HL-60 (cell line): ENCODE results near the gene ESYT2.

Experiments
- DNase-seq, 2 experiments: peaks; one replicate each; pipeline ENCODE4 v3.0.0-alpha.2; 2010 to 2020; ENCODE audit warnings: low read depth in 1 of 2, low spot score in 1 of 2
- H3K27ac ChIP-seq: fragments of 250-450 bp; sonication (Bioruptor Pico); replicated peaks from 2 replicates; pipeline ENCODE4 v1.5.1; 2020; ENCODE audit warnings: mild to moderate bottlenecking, moderate library complexity
- H3K27me3 ChIP-seq: fragments of 250-450 bp; sonication (Bioruptor Pico); 2 replicates; pipeline ENCODE4 v1.5.1; 2021; ENCODE audit warnings: mild to moderate bottlenecking, moderate library complexity; ENCODE audit not compliant: insufficient read depth, poor library complexity, severe bottlenecking
- H3K4me3 ChIP-seq: replicated peaks from 2 replicates; pipeline ENCODE4 v1.5.1; 2011; ENCODE audit warnings: mild to moderate bottlenecking, control low read depth, low read length; ENCODE audit not compliant: insufficient read depth
- CTCF ChIP-seq: IDR thresholded peaks from one replicate; pipeline ENCODE4 v1.5.1; 2011; ENCODE audit warnings: low read length, control low read depth, inconsistent platforms; ENCODE audit not compliant: insufficient read depth
- GABPA ChIP-seq: IDR thresholded peaks from 2 replicates; pipeline ENCODE4 v1.6.1; 2012; ENCODE audit warnings: low read depth
- POLR2AphosphoS5 ChIP-seq: IDR thresholded peaks from 2 replicates; pipeline ENCODE4 v1.6.1; 2012; ENCODE audit warnings: low read depth
- REST ChIP-seq: IDR thresholded peaks from 2 replicates; pipeline ENCODE4 v1.6.1; 2012; ENCODE audit warnings: low read depth; ENCODE audit not compliant: insufficient replicate concordance
- SPI1 ChIP-seq: IDR thresholded peaks from 2 replicates; pipeline ENCODE4 v1.6.1; 2012; ENCODE audit warnings: low read depth, mild to moderate bottlenecking, borderline replicate concordance

ESYT2 gene

GRCh38 chr7:158737064-158737695, 92.1 kb downstream of the ESYT2 start:
- DNase-seq, result no peak
- Histone ChIP-seq H3K27me3 (no peaks in the 10 kb centered on the region), H3K4me3 (no peak overlapping the region), H3K27ac (no peak overlapping the region)
- TF ChIP-seq SPI1, result no peak
- no peak for TF ChIP-seq REST
- TF ChIP-seq POLR2AphosphoS5, result no peak
- no peak for TF ChIP-seq CTCF
- no peak for TF ChIP-seq GABPA

- TF ChIP-seq GABPA (no peak), CTCF (no peak), SPI1 (no peak), POLR2AphosphoS5 (no peak), REST (no peak)
- DNase-seq, result no peak
- Histone ChIP-seq H3K27me3 (no peaks in the 10 kb centered on the region), H3K27ac (no peak overlapping the region), H3K4me3 (no peak overlapping the region)
Measured at GRCh38 chr7:158735935-158736334, 93.4 kb downstream of the ESYT2 start.

GRCh38 chr7:158734861-158735260, 94.4 kb downstream of the ESYT2 start:
- DNase-seq, result peak in 1 of 2 experiments; percentile 53
- H3K4me3 ChIP-seq, result no peak overlapping the region
- TF ChIP-seq GABPA, result no peak
- no peak for TF ChIP-seq CTCF
- no peak for TF ChIP-seq REST
- no peak for TF ChIP-seq POLR2AphosphoS5
- no peak for TF ChIP-seq SPI1

More at GRCh38 chr7:158734861-158735260, 94.4 kb downstream of the ESYT2 start:
- no peaks in the 10 kb centered on the region for H3K27me3 ChIP-seq
- H3K27ac ChIP-seq, result no peak overlapping the region
